ENCODE measurements around the gene CCDC13. TPM values are rescaled to one million over a fixed set of nuclear protein-coding genes. Genes with fewer than 3 reads are reported as not detected.

The CCDC13 gene
- total RNA-seq, 1 donor from 2014 or later = 1.3 TPM

- peak; percentile 83 for DNase-seq (ENCODE audit: low spot score)
These were observed 37.4 kb downstream of the CCDC13 start for GRCh38 chr3:42735615-42736014.

DNA sequence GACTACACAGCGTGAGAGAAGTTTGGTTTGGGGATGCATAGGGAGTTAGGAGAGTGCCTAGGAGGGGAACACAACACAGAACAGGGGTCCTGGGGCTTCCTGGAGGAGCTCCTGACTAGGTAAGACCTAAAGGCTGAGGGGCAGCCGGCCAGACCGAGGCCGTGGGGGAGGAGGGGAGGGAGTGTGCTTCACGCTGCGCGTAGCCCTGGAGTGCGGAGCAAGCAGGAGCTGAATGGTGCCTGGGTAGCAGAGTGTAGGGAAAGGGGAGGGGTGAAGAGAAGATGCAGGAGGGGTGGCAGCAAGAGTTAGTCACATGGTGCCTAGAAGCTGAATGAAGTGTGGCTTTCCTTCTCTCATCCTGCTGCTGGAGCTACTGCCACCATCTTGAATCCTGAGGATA lies 38.0 kb downstream of the CCDC13 start:
- DNase-seq (ENCODE audit: low spot score) = peak; percentile 45

GRCh38 chr3:42734263-42734860 lies 38.7 kb downstream of the CCDC13 start:
- peak; percentile 76 for DNase-seq (ENCODE audit: low spot score)

DNA sequence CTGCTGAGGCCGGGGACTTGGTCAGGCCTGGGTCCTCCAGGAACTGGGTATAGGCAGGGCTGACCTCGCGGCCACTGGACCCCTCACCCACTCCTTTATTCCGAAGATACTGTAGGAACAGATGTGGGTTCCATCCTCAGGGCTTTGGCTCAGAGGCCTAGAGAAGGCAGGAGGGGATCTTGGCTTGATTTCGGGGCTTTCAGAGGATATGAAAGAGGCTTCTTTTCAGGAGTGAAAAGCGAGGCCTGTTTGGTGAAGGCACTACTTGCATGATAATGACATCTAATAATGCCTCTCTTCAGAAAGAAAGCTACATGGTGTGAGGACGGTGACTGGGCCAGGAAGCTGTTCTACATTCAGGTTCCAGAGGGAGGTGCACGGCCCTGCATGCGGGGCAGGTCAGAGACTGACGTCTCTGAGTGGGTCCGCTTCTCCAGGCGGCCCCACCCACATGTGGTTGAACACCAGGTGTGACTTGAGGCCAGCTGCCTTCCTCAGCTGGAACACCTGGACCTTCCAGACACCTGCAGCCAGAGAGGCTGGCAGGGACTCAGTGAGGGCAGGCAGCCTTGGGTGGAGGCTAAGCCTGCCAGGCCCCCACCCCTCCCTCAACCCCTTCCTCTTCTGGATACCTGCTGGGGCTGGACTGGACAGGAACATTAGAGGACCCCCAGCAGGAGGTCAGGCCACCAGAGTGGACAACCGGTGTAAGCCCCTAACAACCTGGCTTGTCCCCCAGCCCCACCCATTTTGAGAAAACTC lies 39.4 kb downstream of the CCDC13 start:
- peak; percentile 72 for DNase-seq (ENCODE audit: low spot score)

DNA sequence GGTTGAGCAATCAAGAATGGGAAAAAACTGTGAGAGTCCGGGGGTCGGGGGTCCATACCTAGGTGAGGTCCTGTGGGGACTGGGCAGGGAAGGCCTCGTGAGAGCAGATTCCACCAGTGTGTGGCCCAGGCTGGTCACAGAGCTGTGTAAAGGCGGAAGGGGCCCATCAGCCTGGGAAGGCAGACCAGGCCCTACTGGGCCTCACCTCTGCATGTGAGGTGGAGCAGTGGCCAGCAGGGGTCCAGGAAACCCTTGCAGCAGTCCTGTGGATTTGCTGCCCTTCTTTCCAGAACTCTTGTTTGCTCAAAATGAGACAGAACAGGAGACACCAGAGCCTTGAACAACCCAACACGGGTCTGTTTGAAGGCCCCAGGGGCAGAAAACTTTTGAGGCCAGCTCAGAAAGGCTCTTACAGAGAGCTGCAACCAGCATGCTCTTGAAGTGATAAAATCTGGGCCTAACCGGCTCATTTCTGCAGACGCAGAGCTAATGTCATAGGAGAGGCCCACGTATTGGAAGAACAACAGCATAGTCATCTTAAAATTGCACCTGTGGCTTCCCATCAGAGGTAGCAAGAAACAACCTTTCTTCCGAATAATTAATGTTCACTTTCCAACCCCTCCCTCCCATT lies 40.1 kb downstream of the CCDC13 start:
- peak; percentile 60 for DNase-seq (ENCODE audit: low spot score)

GRCh38 chr3:42732196-42732828 lies 40.7 kb downstream of the CCDC13 start:
- peak; percentile 39 for DNase-seq (ENCODE audit: low spot score)

- DNase-seq (ENCODE audit: low spot score) = peak; percentile 83
These were observed 41.4 kb downstream of the CCDC13 start for GRCh38 chr3:42731476-42732195.

DNA sequence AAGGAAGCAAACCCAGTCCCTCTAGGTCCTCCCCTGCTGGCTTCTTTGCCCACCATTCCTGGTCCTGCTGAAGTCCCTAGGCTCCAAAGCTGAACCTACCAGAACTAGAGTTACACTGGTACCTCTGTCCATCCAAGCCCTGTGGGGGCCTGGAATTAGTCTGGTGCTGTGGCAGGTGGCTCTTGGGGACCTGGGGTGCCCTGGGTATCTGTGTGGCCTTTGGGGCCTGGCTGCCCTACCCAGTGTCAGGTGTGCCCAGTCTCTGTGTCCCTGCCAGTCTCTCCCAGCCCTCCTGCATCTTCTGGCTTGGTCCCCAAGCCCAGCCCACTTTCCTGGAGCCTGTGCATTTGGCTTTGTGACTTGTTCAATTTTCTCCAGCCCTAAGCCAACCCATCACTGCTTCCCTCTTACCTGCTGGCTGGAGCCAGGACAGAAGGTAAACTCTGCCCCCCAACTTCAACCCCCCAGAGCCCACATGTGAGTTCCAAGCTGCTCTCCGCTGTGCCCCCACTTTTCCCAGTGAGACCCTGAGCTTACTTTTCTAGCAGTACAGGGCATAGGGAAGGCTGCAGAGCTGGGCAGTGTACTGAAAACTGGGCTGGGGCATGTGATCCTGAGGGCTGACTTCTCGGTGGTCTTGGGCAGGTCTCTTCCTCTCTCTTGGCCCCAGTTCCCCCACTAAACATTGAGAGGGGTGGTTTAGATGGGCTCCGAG lies 42.2 kb downstream of the CCDC13 start:
- DNase-seq (ENCODE audit: low spot score) = peak; percentile 60

DNA sequence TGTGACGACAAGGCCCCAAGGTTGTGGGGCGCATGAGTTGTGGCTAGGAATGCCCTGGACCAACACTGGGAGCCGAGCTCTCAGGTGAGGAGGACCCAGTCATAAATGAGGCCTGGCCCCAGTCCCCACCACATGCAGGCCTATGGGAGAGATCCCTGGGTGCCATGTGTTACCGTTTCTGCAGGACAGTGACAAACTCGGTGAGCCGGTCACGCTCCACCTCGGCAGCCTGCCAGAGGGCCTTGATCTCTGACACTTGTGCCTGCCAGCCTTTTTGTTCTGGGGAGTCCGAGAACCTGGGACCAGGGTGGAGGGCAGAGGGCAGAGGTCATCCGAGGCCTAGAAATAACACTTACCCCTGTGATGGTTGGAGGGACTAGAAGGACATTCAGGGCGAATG lies 42.8 kb downstream of the CCDC13 start:
- DNase-seq (ENCODE audit: low spot score) = peak; percentile 73

GRCh38 chr3:42729404-42730145 lies 43.5 kb downstream of the CCDC13 start:
- peak; percentile 75 for DNase-seq (ENCODE audit: low spot score)

DNA sequence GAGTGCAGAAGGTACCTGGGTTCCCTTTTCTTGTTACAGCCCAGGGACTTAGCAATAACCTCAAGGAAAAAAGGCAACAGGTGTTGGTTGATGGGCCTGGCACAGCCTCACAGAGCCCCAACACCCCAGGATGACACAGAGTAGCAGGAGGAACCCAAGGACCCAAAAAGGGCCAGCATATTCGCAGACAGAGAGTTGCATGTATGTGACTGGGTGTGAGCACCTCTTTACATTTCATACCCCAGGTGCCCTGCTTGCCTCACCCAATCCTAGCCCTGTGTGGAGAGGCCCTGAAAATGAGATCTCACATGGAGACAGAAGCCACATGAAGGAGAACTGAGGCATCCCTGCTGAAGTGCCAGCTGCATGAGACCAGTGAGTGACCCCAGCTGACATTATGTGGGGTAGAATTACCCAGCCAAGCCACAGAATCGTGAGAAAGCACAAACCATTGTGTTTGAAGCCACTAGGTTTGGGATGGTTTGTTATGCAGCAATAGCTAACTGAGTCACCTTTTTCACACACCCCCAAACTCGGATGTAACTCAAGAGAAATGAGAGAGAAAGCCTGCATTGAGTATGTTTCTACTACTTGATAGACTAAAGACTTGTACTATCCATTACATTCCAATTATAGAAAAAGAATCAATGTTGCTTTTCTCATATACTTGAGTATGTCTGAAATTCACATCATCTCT lies 44.2 kb downstream of the CCDC13 start:
- peak; percentile 67 for DNase-seq (ENCODE audit: low spot score)

- DNase-seq (ENCODE audit: low spot score) = no peak
These were observed 45.0 kb downstream of the CCDC13 start for GRCh38 chr3:42728056-42728455.

DNA sequence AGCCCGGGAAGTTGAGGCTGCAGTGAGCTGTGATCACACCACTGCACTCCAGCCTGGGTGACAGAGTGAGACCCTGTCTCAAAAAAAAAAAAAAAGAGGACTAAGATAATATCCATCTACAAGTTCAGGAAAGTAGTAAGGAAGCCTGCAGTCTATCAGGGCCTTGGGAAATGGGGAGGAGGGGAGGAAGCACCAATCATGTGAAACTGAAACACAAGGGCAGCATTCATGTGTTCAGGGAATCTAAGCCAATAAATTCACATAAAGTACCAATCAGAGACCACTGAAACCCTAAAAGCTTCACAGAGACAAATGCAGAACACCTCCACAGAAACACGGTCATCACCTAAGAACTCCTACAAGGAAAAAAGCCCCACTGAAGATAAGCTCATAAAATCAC lies 47.6 kb downstream of the CCDC13 start:
- no peak for DNase-seq (ENCODE audit: low spot score)

- no peak for DNase-seq (ENCODE audit: low spot score)
These were observed 49.8 kb downstream of the CCDC13 start for GRCh38 chr3:42723219-42723618.

Other genes starting within 250 kb of the CCDC13 start
- 44.7 TPM for gene SEC22C, start 191.3 kb downstream of the CCDC13 start, total RNA-seq
- gene SS18L2, start 182.4 kb downstream of the CCDC13 start, total RNA-seq = 23.3 TPM
- 80.6 TPM for gene NKTR, start 172.6 kb downstream of the CCDC13 start, total RNA-seq
- 58.2 TPM for gene ZBTB47, start 119.6 kb downstream of the CCDC13 start, total RNA-seq
- not detected for gene KLHL40, start 87.7 kb downstream of the CCDC13 start, total RNA-seq
- gene HHATL, start 70.5 kb downstream of the CCDC13 start, total RNA-seq = 0.48 TPM
- 97.4 TPM for gene HIGD1A, start 31.2 kb upstream of the CCDC13 start, total RNA-seq
- 5.6 TPM for gene ACKR2, start 36.2 kb upstream of the CCDC13 start, total RNA-seq
- not detected for gene CYP8B1, start 102.6 kb upstream of the CCDC13 start, total RNA-seq
- gene ZNF662, start 132.9 kb upstream of the CCDC13 start, total RNA-seq = 5.7 TPM
- gene GASK1A, start 206.1 kb upstream of the CCDC13 start, total RNA-seq = 11.9 TPM

All from mesenteric fat pad (tissue), 1 donor.